Stimulated activated CD8-positive, alpha-beta memory T cell treated with anti-CD3 and anti-CD28 coated beads, Interleukin-12 subunit alpha, Interleukin-12 subunit beta, amount 100 ng/mL, for 4 hours (primary cell): ENCODE results near the gene RANBP10.
"Not testable (repeated sequence)": the region's sequence is repeated elsewhere in the genome, so short reads cannot be mapped to it uniquely, and the experiment has no call there.

ENCODE experiments used
- DNase-seq: peaks from one replicate; pipeline ENCODE4 v3.0.0-alpha.2; 2020; ENCODE audit warnings: low read depth

The RANBP10 gene

GRCh38 chr16:67806428-67807147 lies at the start of gene RANBP10, which contains the start of gene TSNAXIP1:
TSS of gene RANBP10 (minus strand) at chr16:67806560. CDS start at chr16:67806536, 24 bp downstream.
TSS of gene TSNAXIP1 (plus strand) at chr16:67806889. CDS start at chr16:67807150, 261 bp downstream.
- peak; percentile 89 for DNase-seq

- no peak for DNase-seq
Measured at GRCh38 chr16:67855789-67856188, 49.4 kb upstream of the RANBP10 start.

GRCh38 chr16:67853670-67854069 lies 47.3 kb upstream of the RANBP10 start:
- DNase-seq, result no peak

GRCh38 chr16:67848118-67848517 lies 41.8 kb upstream of the RANBP10 start:
- DNase-seq, result no peak

GRCh38 chr16:67847064-67847861 lies 40.9 kb upstream of the RANBP10 start, which contains the start of gene CENPT:
TSS of gene CENPT (minus strand) at chr16:67847693. CDS start at chr16:67833859, 13,834 bp downstream.
- DNase-seq, result no peak

GRCh38 chr16:67846320-67847063 lies 40.1 kb upstream of the RANBP10 start, which contains the start of gene NUTF2:
TSS of gene NUTF2 (plus strand) at chr16:67846933. CDS start at chr16:67865131, 18,198 bp downstream.
- DNase-seq, result peak; percentile 94

GRCh38 chr16:67846063-67846319 lies 39.6 kb upstream of the RANBP10 start:
- no peak for DNase-seq

- no peak for DNase-seq
Measured at GRCh38 chr16:67845291-67846062, 39.1 kb upstream of the RANBP10 start.

- DNase-seq, result no peak
Measured at GRCh38 chr16:67844497-67844896, 38.1 kb upstream of the RANBP10 start.

GRCh38 chr16:67843343-67843765 lies 37.0 kb upstream of the RANBP10 start:
- DNase-seq, result no peak

- DNase-seq, result peak; percentile 27
Measured at GRCh38 chr16:67842509-67843342, 36.4 kb upstream of the RANBP10 start.

- peak; percentile 87 for DNase-seq
Measured at GRCh38 chr16:67841816-67842508, 35.6 kb upstream of the RANBP10 start, which contains the start of gene THAP11. TSS of gene THAP11 (plus strand) at chr16:67842320. CDS start at chr16:67842555, 235 bp downstream.

GRCh38 chr16:67841198-67841815 lies 34.9 kb upstream of the RANBP10 start:
- DNase-seq, result no peak

GRCh38 chr16:67837811-67838210 lies 31.5 kb upstream of the RANBP10 start:
- no peak for DNase-seq

GRCh38 chr16:67837190-67837589 lies 30.8 kb upstream of the RANBP10 start:
- DNase-seq, result not testable (repeated sequence)

- no peak for DNase-seq
Measured at GRCh38 chr16:67834242-67834614, 27.9 kb upstream of the RANBP10 start.

GRCh38 chr16:67833415-67834241 lies 27.3 kb upstream of the RANBP10 start:
- DNase-seq, result peak; percentile 81

GRCh38 chr16:67833030-67833414 lies 26.7 kb upstream of the RANBP10 start:
- DNase-seq, result no peak

- DNase-seq, result no peak
Measured at GRCh38 chr16:67828651-67829050, 22.3 kb upstream of the RANBP10 start.
